ENCODE data around the gene NMB. TPM values are rescaled to one million over a fixed set of nuclear protein-coding genes. Genes with fewer than 3 reads are reported as not detected.

NMB gene
- total and polyA plus RNA-seq, 2 of the 13 experiments (the other 11 are each of a cell fraction or from before 2014, with no cell fraction given), result 10.4 to 25.4 TPM

DNA sequence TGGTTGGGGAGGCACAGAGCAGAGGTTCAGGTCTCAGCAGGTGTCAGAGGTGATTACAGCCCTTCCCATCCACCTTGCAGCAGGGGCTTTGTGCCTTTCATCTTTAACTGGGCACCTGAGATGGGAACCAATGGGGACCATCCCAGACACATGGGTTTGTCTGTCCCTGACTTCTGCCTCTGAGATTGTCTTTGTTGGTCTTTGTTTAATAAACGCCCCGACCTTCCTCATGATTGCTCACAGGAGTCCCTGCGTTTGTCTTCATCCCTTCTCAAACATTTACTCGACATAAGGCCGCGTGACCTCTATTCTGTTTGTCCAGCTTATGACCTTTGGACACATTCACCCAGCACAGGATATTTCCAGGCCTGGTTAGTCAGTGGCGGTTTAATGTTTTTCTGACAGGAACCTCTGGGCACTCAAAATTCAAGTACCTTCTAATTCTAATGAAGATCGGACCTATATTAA lies 51.3 kb downstream of the NMB start (continued):
- TF ChIP-seq ZNF660 (CRISPR knock-in tag; IDR thresholded peaks at IDR 0.05; ENCODE audit: borderline replicate concordance, low read depth) (no peak), RXRB (CRISPR knock-in tag; IDR thresholded peaks at IDR 0.05; ENCODE audit: borderline replicate concordance) (peak; percentile 94), ZFX (CRISPR knock-in tag; IDR thresholded peaks at IDR 0.05; ENCODE audit: low read depth) (peak; percentile 65), MYC (CRISPR knock-in tag; IDR thresholded peaks at IDR 0.05; ENCODE audit: borderline replicate concordance) (peak; percentile 42; the same call in 1 of the 2 replicates), AGO2 (optimal IDR thresholded peaks at IDR 0.05; ENCODE audit: low read depth, low read length) (no peak), ZNF121 (CRISPR knock-in tag; IDR thresholded peaks at IDR 0.05) (0 out of 2 replicates have a peak, but pooled peaks have one; percentile 15), ZNF550 (CRISPR knock-in tag; IDR thresholded peaks at IDR 0.05; ENCODE audit: borderline replicate concordance) (no peak), ZBTB8A (CRISPR knock-in tag; IDR thresholded peaks at IDR 0.05; ENCODE audit: borderline replicate concordance, low read depth) (no peak), KAT2B (IDR thresholded peaks at IDR 0.05; ENCODE audit: borderline replicate concordance, low read depth, low read length) (no peak), ERF (CRISPR knock-in tag; IDR thresholded peaks at IDR 0.05) (peak; percentile 76; the same call in 1 of the 2 replicates), ZNF264 (CRISPR knock-in tag; IDR thresholded peaks at IDR 0.05) (no peak), ZNF703 (CRISPR knock-in tag; IDR thresholded peaks at IDR 0.05; ENCODE audit: borderline replicate concordance) (peak; percentile 49; the same call in 1 of the 2 replicates), ZNF644 (CRISPR knock-in tag; IDR thresholded peaks at IDR 0.05; ENCODE audit: low read depth) (peak; percentile 63), RARA (CRISPR knock-in tag; IDR thresholded peaks at IDR 0.05) (peak; percentile 90), JUND (CRISPR knock-in tag; IDR thresholded peaks at IDR 0.05) (0 out of 2 replicates have a peak, but pooled peaks have one; percentile 20), JDP2 (CRISPR knock-in tag; IDR thresholded peaks at IDR 0.05; ENCODE audit: borderline replicate concordance) (no peak), PHF8 (CRISPR knock-in tag; IDR thresholded peaks at IDR 0.05) (no peak; the same call in 1 of the 2 replicates), TBP (CRISPR knock-in tag; IDR thresholded peaks at IDR 0.05) (no peak), ZMYM3 (CRISPR knock-in tag; IDR thresholded peaks at IDR 0.05) (peak; percentile 50; the same call in 1 of the 2 replicates), FOXK2 (IDR thresholded peaks at IDR 0.05) (peak; percentile 48)
- TF ChIP-seq, protein P1, sequence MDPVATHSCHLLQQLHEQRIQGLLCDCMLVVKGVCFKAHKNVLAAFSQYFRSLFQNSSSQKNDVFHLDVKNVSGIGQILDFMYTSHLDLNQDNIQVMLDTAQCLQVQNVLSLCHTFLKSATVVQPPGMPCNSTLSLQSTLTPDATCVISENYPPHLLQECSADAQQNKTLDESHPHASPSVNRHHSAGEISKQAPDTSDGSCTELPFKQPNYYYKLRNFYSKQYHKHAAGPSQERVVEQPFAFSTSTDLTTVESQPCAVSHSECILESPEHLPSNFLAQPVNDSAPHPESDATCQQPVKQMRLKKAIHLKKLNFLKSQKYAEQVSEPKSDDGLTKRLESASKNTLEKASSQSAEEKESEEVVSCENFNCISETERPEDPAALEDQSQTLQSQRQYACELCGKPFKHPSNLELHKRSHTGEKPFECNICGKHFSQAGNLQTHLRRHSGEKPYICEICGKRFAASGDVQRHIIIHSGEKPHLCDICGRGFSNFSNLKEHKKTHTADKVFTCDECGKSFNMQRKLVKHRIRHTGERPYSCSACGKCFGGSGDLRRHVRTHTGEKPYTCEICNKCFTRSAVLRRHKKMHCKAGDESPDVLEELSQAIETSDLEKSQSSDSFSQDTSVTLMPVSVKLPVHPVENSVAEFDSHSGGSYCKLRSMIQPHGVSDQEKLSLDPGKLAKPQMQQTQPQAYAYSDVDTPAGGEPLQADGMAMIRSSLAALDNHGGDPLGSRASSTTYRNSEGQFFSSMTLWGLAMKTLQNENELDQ (CRISPR knock-in tag; IDR thresholded peaks at IDR 0.05; ENCODE audit: borderline replicate concordance), result no peak
- TF ChIP-seq, protein P2, sequence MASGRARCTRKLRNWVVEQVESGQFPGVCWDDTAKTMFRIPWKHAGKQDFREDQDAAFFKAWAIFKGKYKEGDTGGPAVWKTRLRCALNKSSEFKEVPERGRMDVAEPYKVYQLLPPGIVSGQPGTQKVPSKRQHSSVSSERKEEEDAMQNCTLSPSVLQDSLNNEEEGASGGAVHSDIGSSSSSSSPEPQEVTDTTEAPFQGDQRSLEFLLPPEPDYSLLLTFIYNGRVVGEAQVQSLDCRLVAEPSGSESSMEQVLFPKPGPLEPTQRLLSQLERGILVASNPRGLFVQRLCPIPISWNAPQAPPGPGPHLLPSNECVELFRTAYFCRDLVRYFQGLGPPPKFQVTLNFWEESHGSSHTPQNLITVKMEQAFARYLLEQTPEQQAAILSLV (CRISPR knock-in tag; IDR thresholded peaks at IDR 0.05; ENCODE audit: borderline replicate concordance), result no peak; the same call in 1 of the 2 replicates
- TF ChIP-seq, protein P3, sequence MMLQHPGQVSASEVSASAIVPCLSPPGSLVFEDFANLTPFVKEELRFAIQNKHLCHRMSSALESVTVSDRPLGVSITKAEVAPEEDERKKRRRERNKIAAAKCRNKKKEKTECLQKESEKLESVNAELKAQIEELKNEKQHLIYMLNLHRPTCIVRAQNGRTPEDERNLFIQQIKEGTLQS (CRISPR knock-in tag; IDR thresholded peaks at IDR 0.05), result peak; percentile 34; the same call in 1 of the 2 replicates
- TF ChIP-seq, protein P4, sequence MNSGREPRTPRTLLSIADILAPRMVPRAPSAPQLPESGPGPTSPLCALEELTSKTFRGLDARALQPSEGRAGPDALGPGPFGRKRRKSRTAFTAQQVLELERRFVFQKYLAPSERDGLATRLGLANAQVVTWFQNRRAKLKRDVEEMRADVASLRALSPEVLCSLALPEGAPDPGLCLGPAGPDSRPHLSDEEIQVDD (CRISPR knock-in tag; IDR thresholded peaks at IDR 0.05; ENCODE audit: borderline replicate concordance), result no peak
- TF ChIP-seq, protein P5, sequence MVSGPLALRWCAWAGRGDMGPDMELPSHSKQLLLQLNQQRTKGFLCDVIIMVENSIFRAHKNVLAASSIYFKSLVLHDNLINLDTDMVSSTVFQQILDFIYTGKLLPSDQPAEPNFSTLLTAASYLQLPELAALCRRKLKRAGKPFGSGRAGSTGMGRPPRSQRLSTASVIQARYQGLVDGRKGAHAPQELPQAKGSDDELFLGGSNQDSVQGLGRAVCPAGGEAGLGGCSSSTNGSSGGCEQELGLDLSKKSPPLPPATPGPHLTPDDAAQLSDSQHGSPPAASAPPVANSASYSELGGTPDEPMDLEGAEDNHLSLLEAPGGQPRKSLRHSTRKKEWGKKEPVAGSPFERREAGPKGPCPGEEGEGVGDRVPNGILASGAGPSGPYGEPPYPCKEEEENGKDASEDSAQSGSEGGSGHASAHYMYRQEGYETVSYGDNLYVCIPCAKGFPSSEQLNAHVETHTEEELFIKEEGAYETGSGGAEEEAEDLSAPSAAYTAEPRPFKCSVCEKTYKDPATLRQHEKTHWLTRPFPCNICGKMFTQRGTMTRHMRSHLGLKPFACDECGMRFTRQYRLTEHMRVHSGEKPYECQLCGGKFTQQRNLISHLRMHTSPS (CRISPR knock-in tag; IDR thresholded peaks at IDR 0.05; ENCODE audit: low read depth), result no peak
